Measurements from ENCODE around the gene MAP6. TPM values are rescaled to one million over a fixed set of nuclear protein-coding genes. Genes with fewer than 3 reads are reported as not detected.

MAP6 gene
- total RNA-seq, 1 experiment from 2014 or later, result not detected

- Histone ChIP-seq H3K27me3 (ENCODE audit: insufficient read depth, low read depth) (no peaks in the 10 kb centered on the region), H3K4me1 (replicated peaks; ENCODE audit: insufficient read depth) (peaks cover 7% of the 10 kb centered on the region), H2AFZ (peak overlapping the region; percentile 100), H3K36me3 (ENCODE audit: low read depth) (no peaks in the 10 kb centered on the region), H3F3A (ENCODE audit: insufficient read depth, low read depth) (no peaks in the 10 kb centered on the region; the same call in 1 of the 2 replicates), H3K79me2 (ENCODE audit: low read depth) (no peaks in the 10 kb centered on the region), H3K9me2 (ENCODE audit: insufficient read depth) (no peaks in the 10 kb centered on the region), H3K9me3 (ENCODE audit: insufficient read depth, low read depth) (no peaks in the 10 kb centered on the region), H3K4me3 (peak overlapping the region; percentile 91), H4K20me1 (ENCODE audit: insufficient read depth) (no peaks in the 10 kb centered on the region), H3K27ac (no peak overlapping the region), H3K4me2 (peak overlapping the region; percentile 100)
- no peak for TF ChIP-seq EZH2 (IDR thresholded peaks at IDR 0.05; ENCODE audit: low read depth)
- TF ChIP-seq CTCF (conservative IDR thresholded peaks at IDR 0.05), result no peak
- TSS peak; percentile 57 for BruUV-seq (replicated peaks)
- intact Hi-C loops (cut with micrococcal nuclease; ENCODE audit: unreplicated experiment), result no loop called here
- ChIA-PET CTCF (interaction anchor here (0.7 kb wide), 1 partner anchor 198 kb away, joined by 4 read pairs; no protein-coding TSS in a partner anchor), POLR2A (ENCODE audit: unreplicated experiment) (interaction anchor here (0.6 kb wide), 1 partner anchor 313 kb away, joined by 4 read pairs; no protein-coding TSS in a partner anchor)
- no peak for DNase-seq
Measured at GRCh38 chr11:75583718-75584658, 84.8 kb downstream of the MAP6 start.

- intact Hi-C loops (cut with micrococcal nuclease; ENCODE audit: unreplicated experiment), result no loop called here
- POLR2A ChIA-PET (ENCODE audit: unreplicated experiment), result no interaction called here
- no peaks in the 10 kb centered on the region for H4K20me1 ChIP-seq (ENCODE audit: insufficient read depth)
- DNase-seq, result peak; percentile 47 to 76
- peak overlapping the region; percentile 100 for H2AFZ ChIP-seq
- CTCF ChIA-PET, result no interaction called here
- no peaks in the 10 kb centered on the region for H3K9me3 ChIP-seq (ENCODE audit: insufficient read depth, low read depth)
- BruUV-seq (replicated peaks), result TSS peak; percentile 94
- H3K36me3 ChIP-seq (ENCODE audit: low read depth), result no peaks in the 10 kb centered on the region
- no peak overlapping the region for H3K27ac ChIP-seq
- H3K4me1 ChIP-seq (replicated peaks; ENCODE audit: insufficient read depth), result peaks cover 7% of the 10 kb centered on the region
- H3K27me3 ChIP-seq (ENCODE audit: insufficient read depth, low read depth), result no peaks in the 10 kb centered on the region
- H3K79me2 ChIP-seq (ENCODE audit: low read depth), result no peaks in the 10 kb centered on the region
- H3K4me3 ChIP-seq, result peak overlapping the region; percentile 91
- no peaks in the 10 kb centered on the region for H3K9me2 ChIP-seq (ENCODE audit: insufficient read depth)
- H3F3A ChIP-seq (ENCODE audit: insufficient read depth, low read depth), result no peaks in the 10 kb centered on the region; the same call in 1 of the 2 replicates
- TF ChIP-seq EZH2 (IDR thresholded peaks at IDR 0.05; ENCODE audit: low read depth), result no peak
- TF ChIP-seq CTCF (conservative IDR thresholded peaks at IDR 0.05), result peak; percentile 36; the same call in 1 of the 2 replicates
- H3K4me2 ChIP-seq, result peak overlapping the region; percentile 100
Measured at GRCh38 chr11:75582895-75583717, 85.7 kb downstream of the MAP6 start.

GRCh38 chr11:75582506-75582894 lies 86.3 kb downstream of the MAP6 start:
- Histone ChIP-seq H3K4me1 (replicated peaks; ENCODE audit: insufficient read depth) (peaks cover 7% of the 10 kb centered on the region), H3K9me3 (ENCODE audit: insufficient read depth, low read depth) (no peaks in the 10 kb centered on the region), H3K79me2 (ENCODE audit: low read depth) (no peaks in the 10 kb centered on the region), H3K36me3 (ENCODE audit: low read depth) (no peaks in the 10 kb centered on the region), H3F3A (ENCODE audit: insufficient read depth, low read depth) (no peaks in the 10 kb centered on the region; the same call in 1 of the 2 replicates), H3K9me2 (ENCODE audit: insufficient read depth) (no peaks in the 10 kb centered on the region), H3K4me2 (peak overlapping the region; percentile 100), H3K4me3 (peak overlapping the region; percentile 91), H2AFZ (peak overlapping the region; percentile 100), H3K27me3 (ENCODE audit: insufficient read depth, low read depth) (no peaks in the 10 kb centered on the region), H4K20me1 (ENCODE audit: insufficient read depth) (no peaks in the 10 kb centered on the region), H3K27ac (no peak overlapping the region)
- POLR2A ChIA-PET (ENCODE audit: unreplicated experiment), result no interaction called here
- intact Hi-C loops (cut with micrococcal nuclease; ENCODE audit: unreplicated experiment), result no loop called here
- BruUV-seq (replicated peaks), result no TSS peak
- TF ChIP-seq EZH2 (IDR thresholded peaks at IDR 0.05; ENCODE audit: low read depth), result no peak
- no peak for TF ChIP-seq CTCF (conservative IDR thresholded peaks at IDR 0.05)
- no peak for DNase-seq
- CTCF ChIA-PET, result no interaction called here

All from PC-9 (cell line).